Hepatocyte (in vitro differentiated cells): Measurements from ENCODE around the gene TPRG1L.

Experiments used
- CTCF ChIP-seq: fragments of 200-600 bp; sonication (generic); IDR thresholded peaks from 2 replicates; pipeline ENCODE4 v1.5.1; 2016; ENCODE audit warnings: antibody characterized with exemption, mild to moderate bottlenecking; ENCODE audit not compliant: poor library complexity
- EZH2 ChIP-seq: fragments of 200-600 bp; sonication (generic); IDR thresholded peaks from 2 replicates; pipeline ENCODE4 v1.6.1; 2016; ENCODE audit warnings: antibody characterized with exemption, mild to moderate bottlenecking, borderline replicate concordance

GRCh38 chr1:3632716-3633343, 8.0 kb downstream of the TPRG1L start:
- no peak for TF ChIP-seq EZH2
- no peak for TF ChIP-seq CTCF
